ENCODE results near the gene WDR26. TPM values are rescaled to one million over a fixed set of nuclear protein-coding genes. Genes with fewer than 3 reads are reported as not detected.

Gene WDR26
- total and polyA plus RNA-seq, 2 of the 4 experiments (the other 2 are of a cell fraction): 23.8 to 46.4 TPM

DNA sequence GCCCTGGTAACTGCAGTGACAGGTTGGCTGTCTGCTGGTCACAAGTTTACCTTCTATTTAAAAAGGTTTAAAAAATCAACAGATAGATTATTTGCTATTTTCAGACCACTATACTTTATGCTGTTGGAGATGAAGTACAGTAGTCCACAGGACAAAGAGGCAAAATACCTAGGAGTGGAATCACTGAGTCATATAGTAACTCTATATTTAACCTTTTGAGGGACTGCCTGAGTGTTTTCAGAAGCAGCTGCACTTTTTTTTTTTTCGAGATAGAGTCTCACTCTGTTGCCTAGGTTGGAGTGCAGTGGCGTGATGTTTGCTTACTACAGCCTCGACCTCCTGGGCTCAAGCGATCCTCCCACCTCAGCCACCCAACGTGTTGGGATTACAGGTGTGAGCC is 66.2 kb downstream of the WDR26 start:
- ChIA-PET CTCF (interaction anchor here (0.6 kb wide), 1 partner anchor 151 kb away, joined by 3 read pairs; no protein-coding TSS in a partner anchor), POLR2A (ENCODE audit: unreplicated experiment) (no interaction called here)
- intact Hi-C loops (cut with micrococcal nuclease): no loop called here
- no peak overlapping the region for H2BK120ac ChIP-seq (ENCODE audit: low read depth, low read length)
- no peak overlapping the region for H2BK15ac ChIP-seq (ENCODE audit: low read depth, low read length)
- H3K18ac ChIP-seq (ENCODE audit: low read depth, low read length): no peak overlapping the region
- no peaks in the 10 kb centered on the region for H3K27me3 ChIP-seq (ENCODE audit: control insufficient read depth, insufficient read depth, low read length)
- in situ Hi-C loops (cut with MboI; ENCODE audit: low sequenced_read_pairs): no loop called here
- BruUV-seq (replicated peaks): no TSS peak
- H4K91ac ChIP-seq (ENCODE audit: insufficient read depth, low read depth, low read length): no peak overlapping the region
- H4K5ac ChIP-seq (ENCODE audit: low read depth, low read length): no peak overlapping the region
- no peak overlapping the region for H3K23ac ChIP-seq (ENCODE audit: low read depth, low read length)
- H2BK20ac ChIP-seq (ENCODE audit: low read depth, low read length): no peak overlapping the region
- H3K14ac ChIP-seq (replicated peaks; ENCODE audit: low read depth, low read length): no peak overlapping the region
- H3K27ac ChIP-seq (ENCODE audit: insufficient read depth, low read length): no peak overlapping the region
- H3K9me1 ChIP-seq (ENCODE audit: insufficient read depth, low read length): no peaks in the 10 kb centered on the region
- no peak overlapping the region for H3K56ac ChIP-seq (ENCODE audit: extremely low read depth, insufficient read depth, low read length)
- no peak overlapping the region for H3K4me2 ChIP-seq (ENCODE audit: low read depth, low read length)
- no peak overlapping the region for H2AFZ ChIP-seq (replicated peaks; ENCODE audit: low read length, poor library complexity)
- 100% methylated on average over 1 of the region's 5 CpGs; no CpG with 5 or more reads in 1 of the 2 experiments for WGBS, 2 experiments (ENCODE audit: extremely low coverage in 2 of 2, insufficient read length in 1 of 2)
- H3K9me3 ChIP-seq (ENCODE audit: control insufficient read depth, insufficient read depth, low read length): no peaks in the 10 kb centered on the region
- ATAC-seq (ENCODE audit: low read depth) (no peak), DNase-seq (peak; percentile 37)
- H2BK5ac ChIP-seq (ENCODE audit: low read depth, low read length, poor library complexity, severe bottlenecking): no peak overlapping the region
- H3K79me1 ChIP-seq (ENCODE audit: low read depth in 1 of 2, low read length in 2 of 2): peaks cover 30 to 34% of the 10 kb centered on the region in 2 experiments
- dilution Hi-C loops (cut with HindIII; ENCODE audit: low sequenced_read_pairs, unreplicated experiment): no loop called here
- no peak for TF ChIP-seq RCOR1 (IDR thresholded peaks at IDR 0.05; ENCODE audit: insufficient replicate concordance, low read length)
- TF ChIP-seq POLR2A (IDR thresholded peaks at IDR 0.05; ENCODE audit: low read depth, low read length): no peak
- TF ChIP-seq MAFK (IDR thresholded peaks at IDR 0.05; ENCODE audit: low read depth, low read length): no peak
- TF ChIP-seq MAZ (IDR thresholded peaks at IDR 0.05; ENCODE audit: borderline replicate concordance, low read depth, low read length): no peak
- TF ChIP-seq NFE2L2 (IDR thresholded peaks at IDR 0.05; ENCODE audit: low read depth, low read length): no peak
- TF ChIP-seq FOS (IDR thresholded peaks at IDR 0.05; ENCODE audit: low read depth, low read length): no peak
- TF ChIP-seq RFX5 (IDR thresholded peaks at IDR 0.05; ENCODE audit: low read depth, low read length): no peak
- TF ChIP-seq, protein P1, sequence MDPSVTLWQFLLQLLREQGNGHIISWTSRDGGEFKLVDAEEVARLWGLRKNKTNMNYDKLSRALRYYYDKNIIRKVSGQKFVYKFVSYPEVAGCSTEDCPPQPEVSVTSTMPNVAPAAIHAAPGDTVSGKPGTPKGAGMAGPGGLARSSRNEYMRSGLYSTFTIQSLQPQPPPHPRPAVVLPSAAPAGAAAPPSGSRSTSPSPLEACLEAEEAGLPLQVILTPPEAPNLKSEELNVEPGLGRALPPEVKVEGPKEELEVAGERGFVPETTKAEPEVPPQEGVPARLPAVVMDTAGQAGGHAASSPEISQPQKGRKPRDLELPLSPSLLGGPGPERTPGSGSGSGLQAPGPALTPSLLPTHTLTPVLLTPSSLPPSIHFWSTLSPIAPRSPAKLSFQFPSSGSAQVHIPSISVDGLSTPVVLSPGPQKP (IDR thresholded peaks at IDR 0.05; ENCODE audit: borderline replicate concordance, low read depth, low read length): no peak
- peaks cover 32% of the 10 kb centered on the region for H3K36me3 ChIP-seq (ENCODE audit: control insufficient read depth, insufficient read depth, low read length)
- no peak overlapping the region for H3K4ac ChIP-seq (ENCODE audit: low read depth, low read length)
- H2AK5ac ChIP-seq (ENCODE audit: low read depth, low read length): no peak overlapping the region
- no peaks in the 10 kb centered on the region for H3K4me1 ChIP-seq (ENCODE audit: control insufficient read depth, insufficient read depth, low read length)
- no peak overlapping the region for H3K4me3 ChIP-seq (ENCODE audit: insufficient read depth, low read depth, low read length)
- no peak overlapping the region for H3K9ac ChIP-seq (ENCODE audit: low read depth, low read length)
- no peak overlapping the region for H4K8ac ChIP-seq (ENCODE audit: low read depth in 2 of 2, low read length in 2 of 2)
- no peak overlapping the region for H2AK9ac ChIP-seq (replicated peaks; ENCODE audit: low read depth, low read length, poor library complexity)
- no peaks in the 10 kb centered on the region; the same call in 1 of the 2 replicates for H4K20me1 ChIP-seq (ENCODE audit: insufficient read depth, low read length)
